B cell (primary cell): Measurements from ENCODE around the gene RILP. TPM values are rescaled to one million over a fixed set of nuclear protein-coding genes. Genes with fewer than 3 reads are reported as not detected.

Experiments
- ATAC-seq: fragments of 200-7000 bp; cut with Tn5 transposase; one replicate; pipeline ENCODE4 v1.10.0; 2021; ENCODE audit warnings: low read depth, mild to moderate bottlenecking, moderate number of reproducible peaks, moderate library complexity
- CTCF ChIA-PET: fragments of 350-600 bp; sonication (Branson Sonifier 250); formaldehyde crosslinking; loops from one replicate; lab custom pipeline; 2021; ENCODE audit warnings: antibody characterized with exemption, inconsistent platforms; lab: Charles Lee
- POLR2A ChIA-PET: fragments of 350-600 bp; sonication (Branson Sonifier 250); formaldehyde crosslinking; loops from one replicate; lab custom pipeline; 2021; ENCODE audit warnings: antibody characterized with exemption; lab: Charles Lee
- DNase-seq: peaks from one replicate; pipeline ENCODE4 v3.0.0; 2013
- H2AFZ ChIP-seq: 2 replicates; pipeline ENCODE4 v1.6.1; 2012; ENCODE audit warnings: mild to moderate bottlenecking, low read depth, low read length; ENCODE audit not compliant: insufficient read depth, poor library complexity, severe bottlenecking
- H3K27ac ChIP-seq, 2 donors: 1 replicate in 1 of 2; 2 replicates in 1 of 2; pipeline ENCODE4 v1.5.1; 2012 to 2013; ENCODE audit warnings: low read length in 2 of 2, mild to moderate bottlenecking in 2 of 2, moderate library complexity in 1 of 2
- H3K27me3 ChIP-seq, 4 experiments: fragments of 200-600 bp in 1 of 4; sonication (generic) in 1 of 4; replicated peaks in 1 of 4; 1 replicate in 2 of 4; 2 replicates in 2 of 4; pipeline versions ENCODE4 v1.6.1 to v1.7.0; 2013 to 2016; ENCODE audit warnings: low read length in 3 of 4, mild to moderate bottlenecking in 2 of 4, mixed read lengths in 1 of 4, moderate library complexity in 1 of 4; ENCODE audit not compliant: insufficient read depth in 4 of 4, control insufficient read depth in 3 of 4; ENCODE audit errors: control extremely low read depth in 1 of 4
- H3K36me3 ChIP-seq, 2 experiments: replicated peaks in 1 of 2; 1 replicate in 1 of 2; 2 replicates in 1 of 2; pipeline versions ENCODE4 v1.6.1 to v1.7.1; 2013; ENCODE audit warnings: low read length in 1 of 2; ENCODE audit not compliant: insufficient read depth in 2 of 2, control insufficient read depth in 1 of 2; ENCODE audit errors: control extremely low read depth in 1 of 2, extremely low read depth in 1 of 2
- H3K4me1 ChIP-seq, 2 donors: fragments of 200-600 bp in 1 of 2; sonication (generic) in 1 of 2; 1 replicate in 1 of 2; 2 replicates in 1 of 2; pipeline versions ENCODE4 v1.5.1 to v1.6.1; 2013 to 2017; ENCODE audit warnings: low read length in 2 of 2; ENCODE audit not compliant: control insufficient read depth in 2 of 2, insufficient read depth in 2 of 2
- H3K4me2 ChIP-seq: replicated peaks from 2 replicates; pipeline ENCODE3; 2012; ENCODE audit warnings: mild to moderate bottlenecking, low read depth, low read length; ENCODE audit not compliant: poor library complexity, severe bottlenecking
- H3K4me3 ChIP-seq, 5 experiments: fragments of 200-600 bp in 1 of 5; sonication (generic) in 1 of 5; 1 replicate in 3 of 5; 2 replicates in 2 of 5; pipeline versions ENCODE4 v1.5.1 to v1.7.0; 2011 to 2016; ENCODE audit warnings: low read length in 4 of 5, mild to moderate bottlenecking in 4 of 5, low read depth in 2 of 5, control low read depth in 1 of 5, moderate library complexity in 1 of 5; ENCODE audit not compliant: insufficient read depth in 1 of 5; ENCODE audit errors: control extremely low read depth in 1 of 5, extremely low read depth in 1 of 5
- H3K79me2 ChIP-seq: fragments of 200-600 bp; sonication (generic); one replicate; pipeline ENCODE4 v1.6.0; 2016; ENCODE audit warnings: low read length; ENCODE audit not compliant: control insufficient read depth, insufficient read depth
- H3K9ac ChIP-seq: fragments of 200-600 bp; sonication (generic); 2 replicates; pipeline ENCODE4 v1.6.1; 2017; ENCODE audit warnings: mild to moderate bottlenecking, low read length, moderate library complexity
- H3K9me3 ChIP-seq, 3 donors: one replicate each; pipeline versions ENCODE4 v1.6.1 to v1.7.1; 2013; ENCODE audit warnings: low read length in 2 of 3; ENCODE audit not compliant: control insufficient read depth in 2 of 3, insufficient read depth in 1 of 3; ENCODE audit errors: control extremely low read depth in 1 of 3
- H4K20me1 ChIP-seq: 2 replicates; pipeline ENCODE4 v1.6.0; 2012; ENCODE audit warnings: mild to moderate bottlenecking, low read length; ENCODE audit not compliant: insufficient read depth, control insufficient read depth, poor library complexity, severe bottlenecking
- H3K27ac Mint-ChIP-seq: one replicate; pipeline ENCODE4 v1.8.0; 2021; ENCODE audit warnings: mixed read lengths
- H3K27me3 Mint-ChIP-seq: one replicate; pipeline ENCODE4 v1.8.0; 2021; ENCODE audit warnings: mixed read lengths
- H3K4me1 Mint-ChIP-seq: one replicate; pipeline ENCODE4 v1.8.0; 2021; ENCODE audit warnings: mixed read lengths
- H3K4me3 Mint-ChIP-seq: one replicate; pipeline ENCODE4 v1.8.0; 2021; ENCODE audit warnings: mixed read lengths
- H3K9me3 Mint-ChIP-seq: one replicate; pipeline ENCODE4 v1.8.0; 2022; ENCODE audit warnings: mixed read lengths; ENCODE audit not compliant: insufficient read depth
- EZH2 ChIP-seq: IDR thresholded peaks from 2 replicates; pipeline ENCODE4 v1.6.1; 2012; ENCODE audit warnings: borderline replicate concordance, low read depth, mild to moderate bottlenecking, moderate library complexity, low read length; ENCODE audit not compliant: insufficient read depth, poor library complexity, severe bottlenecking
- WGBS: methylation state at CpG from one replicate; pipeline ENCODE4 v1.1.5; 2013; ENCODE audit warnings: missing lambda C conversion rate; ENCODE audit not compliant: insufficient coverage; 5-methylcytosine and 5-hydroxymethylcytosine counted together
- intact Hi-C: fragments of 100-400 bp; cut with micrococcal nuclease; formaldehyde crosslinking; loops from one replicate; pipeline ENCODE4 v1.10.0; 2022
- polyA plus RNA-seq: library from polyadenylated mRNA; depleted of rRNA; stranded (reverse); fragments of >200 nt; gene quantifications from 2 replicates; pipeline ENCODE4 v1.2.3, GENCODE V29; 2012
- total RNA-seq, 2 donors: library from RNA; stranded (reverse); fragments of 120-200 nt in 1 of 2; gene quantifications; 1 replicate in 1 of 2; 2 replicates in 1 of 2; pipeline versions ENCODE4 v1.2.3 to v1.2.4, GENCODE V29; 2013 to 2022
- TF ChIP-seq, protein P1 (sequence below): fragments of 200-600 bp; IDR thresholded peaks from one replicate; pipeline ENCODE4 v1.8.0; 2022; ENCODE audit warnings: antibody characterized with exemption, mild to moderate bottlenecking

RILP gene
- total and polyA plus RNA-seq, 2 donors (not counting 1 experiment from before 2014, with no cell fraction given): 1.1 to 7.0 TPM

DNA sequence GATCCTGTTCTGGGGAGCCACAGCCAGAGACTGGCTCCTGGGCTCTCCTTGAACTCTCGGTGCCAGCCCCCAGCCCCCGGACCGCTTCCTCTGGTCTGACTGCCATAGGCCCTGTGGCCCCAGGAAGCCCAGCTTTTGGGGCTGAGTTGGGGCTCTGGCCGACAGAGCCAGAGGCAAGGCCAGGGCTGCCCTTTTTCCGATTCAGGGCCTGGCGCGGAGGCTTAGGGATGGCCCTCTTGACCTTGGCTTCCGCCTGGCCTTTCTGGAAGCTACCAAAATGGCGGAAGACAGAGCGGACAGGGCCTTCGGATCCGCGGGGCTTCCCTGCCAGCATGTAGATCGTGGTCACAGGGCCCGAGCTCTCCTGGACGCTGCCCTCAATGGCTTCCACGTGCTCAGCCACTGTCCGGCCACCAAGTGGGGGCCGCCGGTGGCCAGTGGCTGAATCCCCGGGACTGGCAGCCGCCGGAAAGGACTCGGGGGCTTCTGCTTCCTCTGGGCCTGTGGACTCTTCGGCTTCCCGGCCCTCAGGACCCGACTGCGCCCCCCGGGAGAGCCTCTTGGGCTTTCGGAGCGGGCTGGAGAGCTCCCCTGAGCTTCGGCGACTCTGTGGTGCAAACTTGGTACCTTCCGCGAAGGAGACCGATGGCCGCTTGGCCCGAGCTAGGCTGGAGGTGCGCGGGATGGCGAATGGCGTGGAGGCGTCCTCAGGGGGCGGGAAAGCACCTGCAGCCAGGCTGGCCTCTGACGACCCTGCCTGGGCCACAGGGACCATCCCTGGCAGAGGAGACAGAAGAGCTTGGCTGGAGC is 14.6 kb downstream of the RILP start:
- CTCF ChIA-PET: interaction anchor here (1.2 kb wide), 1 partner anchor 61 kb away, joined by 5 read pairs; no protein-coding TSS in a partner anchor

More for the DNA sequence above, 14.6 kb downstream of the RILP start:
- Mint-ChIP-seq H3K27ac (no peak overlapping the region), H3K27me3 (no peaks in the 10 kb centered on the region), H3K9me3 (no peaks in the 10 kb centered on the region), H3K4me1 (peaks cover 18% of the 10 kb centered on the region), H3K4me3 (no peak overlapping the region)
- H3K4me2 ChIP-seq: no peak overlapping the region
- ATAC-seq: no peak
- no peak for DNase-seq
- POLR2A ChIA-PET: no interaction called here
- H2AFZ ChIP-seq: no peak overlapping the region
- intact Hi-C loops: no loop called here
- no peaks in the 10 kb centered on the region for H3K27me3 ChIP-seq
- peaks cover 18 to 19% of the 10 kb centered on the region in 2 donors for H3K4me1 ChIP-seq
- WGBS: 96% methylated on average over 45 of the region's 45 CpGs
- TF ChIP-seq EZH2: no peak
- TF ChIP-seq, protein P1, sequence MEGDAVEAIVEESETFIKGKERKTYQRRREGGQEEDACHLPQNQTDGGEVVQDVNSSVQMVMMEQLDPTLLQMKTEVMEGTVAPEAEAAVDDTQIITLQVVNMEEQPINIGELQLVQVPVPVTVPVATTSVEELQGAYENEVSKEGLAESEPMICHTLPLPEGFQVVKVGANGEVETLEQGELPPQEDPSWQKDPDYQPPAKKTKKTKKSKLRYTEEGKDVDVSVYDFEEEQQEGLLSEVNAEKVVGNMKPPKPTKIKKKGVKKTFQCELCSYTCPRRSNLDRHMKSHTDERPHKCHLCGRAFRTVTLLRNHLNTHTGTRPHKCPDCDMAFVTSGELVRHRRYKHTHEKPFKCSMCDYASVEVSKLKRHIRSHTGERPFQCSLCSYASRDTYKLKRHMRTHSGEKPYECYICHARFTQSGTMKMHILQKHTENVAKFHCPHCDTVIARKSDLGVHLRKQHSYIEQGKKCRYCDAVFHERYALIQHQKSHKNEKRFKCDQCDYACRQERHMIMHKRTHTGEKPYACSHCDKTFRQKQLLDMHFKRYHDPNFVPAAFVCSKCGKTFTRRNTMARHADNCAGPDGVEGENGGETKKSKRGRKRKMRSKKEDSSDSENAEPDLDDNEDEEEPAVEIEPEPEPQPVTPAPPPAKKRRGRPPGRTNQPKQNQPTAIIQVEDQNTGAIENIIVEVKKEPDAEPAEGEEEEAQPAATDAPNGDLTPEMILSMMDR: no peak
- no peaks in the 10 kb centered on the region for H4K20me1 ChIP-seq
- no peaks in the 10 kb centered on the region for H3K79me2 ChIP-seq
- H3K27ac ChIP-seq: no peak overlapping the region
- H3K9me3 ChIP-seq: peaks cover 0 to 7% (median 0%) of the 10 kb centered on the region in 3 donors
- H3K36me3 ChIP-seq: no peaks in the 10 kb centered on the region
- no peak overlapping the region for H3K4me3 ChIP-seq
- no peak overlapping the region for H3K9ac ChIP-seq
